Trophoblast cell (in vitro differentiated cells and primary cell): ENCODE data around the gene YAP1.

Experiments used
- DNase-seq, 2 donors: peaks; one replicate each; pipeline ENCODE4 v3.0.0-alpha.2; 2016
- H2AFZ ChIP-seq: 2 replicates; pipeline ENCODE4 v1.6.1; 2013; ENCODE audit warnings: low read length, moderate library complexity, mild to moderate bottlenecking; ENCODE audit not compliant: insufficient read depth, poor library complexity
- H2AK5ac ChIP-seq: 2 replicates; pipeline ENCODE4 v1.6.1; 2013; ENCODE audit warnings: mild to moderate bottlenecking, low read length
- H2BK120ac ChIP-seq: 2 replicates; pipeline ENCODE4 v1.6.1; 2013; ENCODE audit warnings: low read length, mild to moderate bottlenecking, moderate library complexity; ENCODE audit not compliant: insufficient read depth, poor library complexity
- H2BK12ac ChIP-seq: 2 replicates; pipeline ENCODE4 v1.6.1; 2013; ENCODE audit warnings: mild to moderate bottlenecking, low read length, moderate library complexity
- H2BK5ac ChIP-seq: 2 replicates; pipeline ENCODE4 v1.6.1; 2013; ENCODE audit warnings: low read length, low read depth, moderate library complexity, mild to moderate bottlenecking; ENCODE audit not compliant: poor library complexity
- H3K14ac ChIP-seq: 2 replicates; pipeline ENCODE4 v1.6.1; 2013; ENCODE audit warnings: mild to moderate bottlenecking, low read length
- H3K18ac ChIP-seq: 2 replicates; pipeline ENCODE4 v1.6.1; 2013; ENCODE audit warnings: mild to moderate bottlenecking, low read length
- H3K23ac ChIP-seq: 2 replicates; pipeline ENCODE4 v1.6.1; 2013; ENCODE audit warnings: low read length
- H3K27ac ChIP-seq: 2 replicates; pipeline ENCODE4 v1.5.1; 2013; ENCODE audit warnings: low read depth, mild to moderate bottlenecking, inconsistent platforms, low read length, moderate library complexity
- H3K27me3 ChIP-seq: 2 replicates; pipeline ENCODE4 v1.6.1; 2013; ENCODE audit warnings: inconsistent platforms, mild to moderate bottlenecking, low read length, moderate library complexity; ENCODE audit not compliant: insufficient read depth
- H3K36me3 ChIP-seq, 2 experiments: 1 replicate in 1 of 2; 2 replicates in 1 of 2; pipeline ENCODE4 v1.6.1; 2013; ENCODE audit warnings: low read length in 2 of 2, mild to moderate bottlenecking in 2 of 2, moderate library complexity in 1 of 2; ENCODE audit not compliant: insufficient read depth in 2 of 2, control insufficient read depth in 1 of 2
- H3K4ac ChIP-seq: 2 replicates; pipeline ENCODE4 v1.6.1; 2013; ENCODE audit warnings: low read depth, mild to moderate bottlenecking, low read length, moderate library complexity
- H3K4me1 ChIP-seq, 2 experiments: 1 replicate in 1 of 2; 2 replicates in 1 of 2; pipeline ENCODE4 v1.6.1; 2013; ENCODE audit warnings: low read length in 2 of 2, mild to moderate bottlenecking in 2 of 2, moderate library complexity in 1 of 2; ENCODE audit not compliant: insufficient read depth in 2 of 2, control insufficient read depth in 1 of 2
- H3K4me2 ChIP-seq: 2 replicates; pipeline ENCODE4 v1.6.1; 2013; ENCODE audit warnings: inconsistent platforms, mild to moderate bottlenecking, low read length, moderate library complexity
- H3K4me3 ChIP-seq: 2 replicates; pipeline ENCODE4 v1.5.1; 2013; ENCODE audit warnings: mild to moderate bottlenecking, low read depth, low read length, inconsistent platforms
- H3K79me1 ChIP-seq: one replicate; pipeline ENCODE4 v1.6.1; 2013; ENCODE audit warnings: low read length
- H3K79me2 ChIP-seq: 2 replicates; pipeline ENCODE4 v1.6.1; 2013; ENCODE audit warnings: low read length, mild to moderate bottlenecking; ENCODE audit not compliant: control insufficient read depth, insufficient read depth, poor library complexity
- H3K9ac ChIP-seq: 2 replicates; pipeline ENCODE4 v1.6.1; 2013; ENCODE audit warnings: mild to moderate bottlenecking, low read length
- H3K9me3 ChIP-seq: 2 replicates; pipeline ENCODE4 v1.6.1; 2013; ENCODE audit warnings: low read depth, mild to moderate bottlenecking, control low read depth, inconsistent platforms, low read length; ENCODE audit not compliant: insufficient read depth
- H4K12ac ChIP-seq: 2 replicates; pipeline ENCODE4 v1.6.1; 2013; ENCODE audit warnings: low read depth, mild to moderate bottlenecking, low read length, moderate library complexity
- H4K8ac ChIP-seq: 2 replicates; pipeline ENCODE4 v1.6.1; 2013; ENCODE audit warnings: low read depth, mild to moderate bottlenecking, low read length, moderate library complexity
- H4K91ac ChIP-seq: one replicate; pipeline ENCODE4 v1.6.1; 2013; ENCODE audit warnings: low read depth, mild to moderate bottlenecking, low read length, moderate library complexity
- WGBS: extraction: QIAGEN DNeasy Blood & Tissue Kit; methylation state at CpG from one replicate; pipeline ENCODE4 v1.1.7; 2013; ENCODE audit warnings: missing lambda C conversion rate; ENCODE audit not compliant: insufficient read length, insufficient coverage; ENCODE audit errors: extremely low coverage; 5-methylcytosine and 5-hydroxymethylcytosine counted together

The YAP1 gene

GRCh38 chr11:102151784-102152525 is 41.7 kb downstream of the YAP1 start:
- H3K27me3 ChIP-seq: no peaks in the 10 kb centered on the region
- no peaks in the 10 kb centered on the region for H3K9me3 ChIP-seq
- peaks cover 3 to 8% of the 10 kb centered on the region in 2 experiments for H3K4me1 ChIP-seq
- no peak overlapping the region for H3K14ac ChIP-seq
- H2AK5ac ChIP-seq: no peak overlapping the region
- no peak overlapping the region for H2BK5ac ChIP-seq
- no peak overlapping the region for H4K91ac ChIP-seq
- H3K9ac ChIP-seq: no peak overlapping the region
- no peak overlapping the region for H2AFZ ChIP-seq
- H3K36me3 ChIP-seq: peaks cover 0 to 2% of the 10 kb centered on the region in 2 experiments
- peak overlapping the region; percentile 89 for H3K4ac ChIP-seq
- WGBS: no CpG with 5 or more reads among the region's 6 CpGs
- no peak for DNase-seq
- no peak overlapping the region for H3K23ac ChIP-seq
- peaks cover 6% of the 10 kb centered on the region for H3K79me2 ChIP-seq
- no peak overlapping the region for H2BK12ac ChIP-seq
- no peak overlapping the region for H3K27ac ChIP-seq
- H3K79me1 ChIP-seq: no peaks in the 10 kb centered on the region
- no peak overlapping the region for H3K18ac ChIP-seq
- H2BK120ac ChIP-seq: no peak overlapping the region
- no peak overlapping the region for H3K4me3 ChIP-seq
- no peak overlapping the region for H4K8ac ChIP-seq
- no peak overlapping the region for H4K12ac ChIP-seq
- no peak overlapping the region for H3K4me2 ChIP-seq

- Histone ChIP-seq H3K4me1 (peaks cover 3 to 8% of the 10 kb centered on the region in 2 experiments), H3K9me3 (no peaks in the 10 kb centered on the region), H3K14ac (no peak overlapping the region), H3K9ac (no peak overlapping the region), H2AFZ (no peak overlapping the region), H2BK5ac (no peak overlapping the region), H2BK12ac (no peak overlapping the region), H2AK5ac (no peak overlapping the region), H4K8ac (no peak overlapping the region), H3K4me2 (no peak overlapping the region), H4K91ac (no peak overlapping the region), H3K23ac (no peak overlapping the region), H3K79me2 (peaks cover 6% of the 10 kb centered on the region), H3K79me1 (no peaks in the 10 kb centered on the region), H3K27ac (no peak overlapping the region), H3K4me3 (no peak overlapping the region), H4K12ac (no peak overlapping the region), H2BK120ac (no peak overlapping the region), H3K36me3 (peaks cover 0 to 2% of the 10 kb centered on the region in 2 experiments), H3K27me3 (no peaks in the 10 kb centered on the region), H3K18ac (no peak overlapping the region), H3K4ac (no peak overlapping the region)
- whole genome bisulfite sequencing: no CpG with 5 or more reads among the region's 1 CpG
- no peak for DNase-seq
Observed at GRCh38 chr11:102153082-102153481, 42.8 kb downstream of the YAP1 start.

- no peaks in the 10 kb centered on the region for H3K27me3 ChIP-seq
- no peak overlapping the region for H3K23ac ChIP-seq
- no peak overlapping the region for H4K91ac ChIP-seq
- H2BK12ac ChIP-seq: no peak overlapping the region
- DNase-seq: no peak
- H3K9ac ChIP-seq: no peak overlapping the region
- H3K4ac ChIP-seq: no peak overlapping the region
- H3K4me2 ChIP-seq: no peak overlapping the region
- peaks cover 9% of the 10 kb centered on the region for H3K79me2 ChIP-seq
- no peak overlapping the region for H2BK5ac ChIP-seq
- no peak overlapping the region for H3K18ac ChIP-seq
- no peak overlapping the region for H2AFZ ChIP-seq
- no CpG with 5 or more reads among the region's 1 CpG for WGBS
- H4K12ac ChIP-seq: no peak overlapping the region
- H3K4me3 ChIP-seq: no peak overlapping the region
- H3K79me1 ChIP-seq: peaks cover 2% of the 10 kb centered on the region
- no peak overlapping the region for H3K27ac ChIP-seq
- H3K36me3 ChIP-seq: peaks cover 2% of the 10 kb centered on the region in 2 experiments
- no peaks in the 10 kb centered on the region for H3K9me3 ChIP-seq
- no peak overlapping the region for H2AK5ac ChIP-seq
- no peak overlapping the region for H4K8ac ChIP-seq
- H2BK120ac ChIP-seq: no peak overlapping the region
- H3K14ac ChIP-seq: no peak overlapping the region
- peaks cover 3 to 8% of the 10 kb centered on the region in 2 experiments for H3K4me1 ChIP-seq
Observed at GRCh38 chr11:102154806-102155205, 44.6 kb downstream of the YAP1 start.

- Histone ChIP-seq H3K4me3 (no peak overlapping the region), H3K4ac (no peak overlapping the region), H3K4me2 (no peak overlapping the region), H3K14ac (no peak overlapping the region), H2AK5ac (no peak overlapping the region), H2BK120ac (no peak overlapping the region), H4K8ac (no peak overlapping the region), H4K91ac (no peak overlapping the region), H3K79me1 (peaks cover 2% of the 10 kb centered on the region), H3K18ac (no peak overlapping the region), H3K23ac (no peak overlapping the region), H3K27ac (peak overlapping the region; percentile 4), H2BK5ac (no peak overlapping the region), H3K4me1 (peaks cover 3 to 8% of the 10 kb centered on the region in 2 experiments), H3K9ac (no peak overlapping the region), H3K9me3 (no peaks in the 10 kb centered on the region), H2AFZ (no peak overlapping the region), H3K27me3 (no peaks in the 10 kb centered on the region), H4K12ac (no peak overlapping the region), H3K36me3 (peaks cover 0 to 2% of the 10 kb centered on the region in 2 experiments), H2BK12ac (no peak overlapping the region), H3K79me2 (peaks cover 9% of the 10 kb centered on the region)
- DNase-seq: no peak
- no CpG with 5 or more reads among the region's 4 CpGs for WGBS
Observed at GRCh38 chr11:102155676-102156075, 45.4 kb downstream of the YAP1 start.
